GM18867 (cell line): ENCODE measurements around the gene HECTD4.
"Not testable (repeated sequence)": the region's sequence is repeated elsewhere in the genome, so short reads cannot be mapped to it uniquely, and the experiment has no call there.

ENCODE experiments used
- ATAC-seq: cut with Tn5 transposase; IDR thresholded peaks from one replicate; pipeline ENCODE4 v1.9.1; 2021; ENCODE audit warnings: mild to moderate bottlenecking, moderate library complexity; ENCODE audit not compliant: unreplicated experiment

HECTD4 gene

GRCh38 chr12:112130441-112130998 is 251.7 kb downstream of the HECTD4 start:
- peak; percentile 56 for ATAC-seq

- no peak for ATAC-seq
Measured at GRCh38 chr12:112126911-112127310, 255.3 kb downstream of the HECTD4 start.

GRCh38 chr12:112126000-112126438 is 256.2 kb downstream of the HECTD4 start:
- no peak for ATAC-seq

DNA sequence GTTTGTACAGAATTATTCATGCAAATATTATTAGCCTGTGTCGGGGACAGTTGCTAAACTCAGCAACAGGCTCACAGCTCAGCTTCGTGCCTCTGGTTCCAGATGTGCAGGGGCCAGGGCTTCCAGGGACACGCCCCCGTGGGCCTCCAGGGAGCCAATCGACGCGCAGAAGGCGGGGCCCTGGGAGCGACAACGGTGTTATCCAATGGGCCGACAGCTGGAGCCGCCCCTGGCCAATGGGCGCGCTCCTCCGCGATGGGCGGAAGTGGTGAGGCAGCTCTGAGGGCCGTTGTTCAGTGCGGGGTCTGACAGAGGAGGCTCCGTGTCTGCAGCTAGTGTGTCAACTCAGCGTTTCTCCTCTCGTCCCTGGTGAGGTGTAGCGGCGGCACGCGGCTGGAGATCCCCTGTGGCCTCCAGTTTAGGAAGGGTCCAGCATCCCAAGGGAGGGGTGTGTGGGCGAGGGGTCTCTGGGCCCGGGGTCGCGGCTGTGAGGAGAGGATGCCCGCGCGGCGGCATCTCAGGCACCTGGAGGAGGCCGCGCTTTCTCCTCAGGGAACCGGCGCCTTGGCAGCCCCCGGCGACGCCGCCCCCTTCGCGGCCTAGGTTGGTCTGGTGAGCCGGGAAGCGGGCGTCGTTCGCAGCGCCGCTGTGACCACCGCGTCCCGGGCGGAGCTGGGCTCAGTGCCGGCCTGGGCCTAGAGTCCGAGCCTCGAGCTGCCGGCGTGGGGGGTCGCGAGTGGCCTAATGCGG is 256.8 kb downstream of the HECTD4 start, which contains the start of gene TRAFD1:
TSS of gene TRAFD1 (plus strand) at position 311 of the 750 bp plus-strand sequence. CDS start 4,963 bp downstream, outside the sequence.
- peak; percentile 95 for ATAC-seq

- no peak for ATAC-seq
Measured at GRCh38 chr12:112124918-112125249, 257.3 kb downstream of the HECTD4 start.

- no peak for ATAC-seq
Measured at GRCh38 chr12:112122823-112123690, 259.2 kb downstream of the HECTD4 start.

- no peak for ATAC-seq
Measured at GRCh38 chr12:112121780-112122565, 260.3 kb downstream of the HECTD4 start.

DNA sequence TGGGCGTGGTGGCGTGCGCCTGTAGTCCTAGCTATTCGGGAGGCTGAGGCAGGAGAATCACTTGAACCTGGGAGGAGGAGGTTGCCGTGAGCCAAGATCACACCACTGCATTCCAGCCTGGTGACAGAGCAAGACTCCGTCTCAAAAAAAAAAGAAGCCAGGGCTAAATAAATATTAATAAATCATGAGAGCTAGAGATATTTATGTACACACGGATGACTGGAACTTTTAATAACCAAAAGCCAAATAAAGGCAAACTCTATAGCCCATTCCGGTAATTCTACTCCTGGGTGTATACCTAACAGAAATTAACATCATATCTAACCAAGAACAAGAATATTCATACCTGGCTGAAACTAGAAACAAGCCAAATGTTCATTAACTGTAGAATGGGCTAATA is 264.5 kb downstream of the HECTD4 start:
- no peak for ATAC-seq

DNA sequence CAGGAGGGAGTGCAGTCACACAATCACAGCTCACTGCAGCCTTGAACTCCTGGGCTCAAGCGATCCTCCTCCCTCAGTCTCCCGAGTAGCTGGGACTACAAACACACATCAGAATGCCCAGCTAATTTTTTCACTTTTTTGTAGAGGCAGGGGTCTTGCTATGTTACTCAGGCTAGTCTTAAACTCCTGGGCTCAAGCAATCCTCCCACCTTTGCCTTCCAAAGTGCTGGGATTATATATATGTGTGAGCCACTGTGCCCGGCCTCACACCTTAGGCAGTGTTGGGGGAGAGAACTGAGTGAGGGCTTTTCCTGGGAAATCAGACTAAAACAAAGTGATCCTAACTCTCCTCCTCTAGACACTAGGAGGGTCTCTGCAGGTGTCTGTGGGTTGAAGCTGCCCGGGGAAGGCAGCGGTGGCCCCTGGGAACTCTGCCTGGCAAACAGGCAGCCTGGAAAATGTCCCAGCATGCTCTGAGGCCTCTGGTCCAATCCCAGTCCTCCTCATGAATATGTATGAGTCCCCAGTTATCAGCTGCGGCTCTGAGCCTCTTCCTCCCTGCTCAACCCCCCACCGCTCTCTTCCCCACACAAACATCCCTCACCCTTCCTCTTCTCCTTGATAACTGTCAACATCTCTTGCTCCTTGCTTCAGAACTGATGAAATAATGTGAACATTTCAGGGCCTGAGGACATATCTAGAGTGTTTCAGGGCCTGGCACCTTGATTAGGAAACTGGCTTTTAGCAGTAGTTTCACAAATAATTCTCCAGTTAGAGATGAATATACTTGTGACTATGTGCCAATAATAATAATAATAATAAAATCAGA is 265.8 kb downstream of the HECTD4 start:
- no peak for ATAC-seq

DNA sequence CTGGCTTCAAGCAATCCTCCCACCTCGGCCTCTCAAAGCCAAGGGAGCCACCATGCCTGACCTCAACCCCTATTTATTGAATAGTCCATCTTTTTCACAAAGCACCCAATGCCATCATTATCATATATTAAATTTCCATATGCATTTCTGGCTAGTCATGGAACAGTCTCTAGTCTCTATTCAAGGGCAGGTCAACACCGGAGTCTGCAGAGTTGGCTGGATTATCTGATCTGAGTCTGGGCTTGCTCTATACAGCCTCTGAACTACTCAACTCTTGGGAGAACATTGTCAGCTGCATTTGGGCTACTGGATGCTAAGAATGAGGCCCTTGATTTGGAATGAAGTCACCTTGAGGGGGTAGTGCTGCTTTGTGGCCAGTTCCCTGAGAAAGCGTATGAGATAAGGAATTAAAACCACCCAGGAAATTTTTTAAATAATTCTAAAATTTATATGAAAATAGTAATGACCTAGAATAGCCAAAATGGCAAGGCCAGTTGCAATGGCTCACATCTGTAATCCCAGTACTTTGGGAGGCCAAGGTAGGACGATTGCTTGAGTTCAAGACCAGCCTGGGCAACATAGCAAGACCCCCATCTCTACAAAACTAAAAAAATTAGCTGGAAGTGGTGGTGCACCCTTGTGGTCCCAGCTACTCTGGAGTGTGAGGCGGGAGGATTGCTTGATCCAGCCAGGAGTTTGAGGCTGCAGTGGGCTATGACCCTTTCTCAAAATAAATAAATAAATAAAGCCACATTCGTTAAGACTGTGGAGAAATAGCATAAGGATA is 266.8 kb downstream of the HECTD4 start:
- no peak for ATAC-seq

DNA sequence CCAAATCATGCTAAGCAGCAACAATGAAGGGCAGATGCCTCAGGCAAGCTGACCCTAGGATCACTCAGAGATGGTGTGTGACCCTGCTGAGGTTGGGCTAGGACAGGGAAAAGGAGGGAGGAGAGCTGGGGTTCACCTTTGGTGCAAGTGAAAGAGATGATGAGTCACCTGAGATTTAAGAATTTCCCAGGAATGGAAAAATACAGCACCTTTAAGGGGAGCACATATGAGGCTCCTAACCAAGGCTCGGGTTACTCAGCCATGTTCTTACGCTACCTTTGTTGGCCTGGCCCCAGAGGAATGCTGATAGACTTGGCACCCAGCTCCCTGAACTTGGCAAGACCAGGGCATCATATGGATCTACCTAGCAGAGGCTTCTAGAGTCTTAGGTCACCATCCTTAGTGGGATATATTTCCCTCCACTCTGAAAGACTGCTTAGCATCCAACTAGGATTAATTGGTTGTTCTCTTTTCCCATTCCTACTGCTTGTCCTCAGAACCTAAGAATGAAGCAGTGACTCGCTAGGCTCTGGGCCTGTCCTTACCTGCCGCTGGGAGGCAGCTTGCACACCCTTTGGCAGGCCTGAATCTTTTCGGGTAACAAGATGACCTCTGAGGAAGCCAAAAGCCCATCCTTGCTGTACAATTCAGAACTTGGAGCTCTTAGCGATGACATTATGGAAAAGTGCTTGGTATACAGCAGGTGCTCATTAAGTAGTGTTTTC is 269.7 kb downstream of the HECTD4 start:
- no peak for ATAC-seq

DNA sequence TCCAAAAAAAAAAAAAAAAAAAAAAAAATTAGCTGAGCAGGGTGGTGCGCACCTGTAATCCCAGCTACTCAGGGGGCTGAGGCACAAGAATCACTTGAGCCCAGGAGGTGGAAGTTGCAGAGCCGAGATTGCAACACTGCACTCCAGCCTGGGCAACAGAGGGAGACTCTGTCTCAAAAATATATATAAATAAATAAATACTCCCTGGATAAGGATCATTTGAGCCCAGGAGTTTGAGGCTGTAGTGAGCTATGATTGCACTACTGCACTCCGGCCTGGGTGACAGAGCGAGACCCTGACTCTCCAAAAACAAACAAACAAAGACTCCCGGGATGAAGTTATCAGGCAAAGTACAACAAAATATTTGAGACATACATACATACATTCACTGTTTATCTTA is 270.3 kb downstream of the HECTD4 start:
- no peak for ATAC-seq

DNA sequence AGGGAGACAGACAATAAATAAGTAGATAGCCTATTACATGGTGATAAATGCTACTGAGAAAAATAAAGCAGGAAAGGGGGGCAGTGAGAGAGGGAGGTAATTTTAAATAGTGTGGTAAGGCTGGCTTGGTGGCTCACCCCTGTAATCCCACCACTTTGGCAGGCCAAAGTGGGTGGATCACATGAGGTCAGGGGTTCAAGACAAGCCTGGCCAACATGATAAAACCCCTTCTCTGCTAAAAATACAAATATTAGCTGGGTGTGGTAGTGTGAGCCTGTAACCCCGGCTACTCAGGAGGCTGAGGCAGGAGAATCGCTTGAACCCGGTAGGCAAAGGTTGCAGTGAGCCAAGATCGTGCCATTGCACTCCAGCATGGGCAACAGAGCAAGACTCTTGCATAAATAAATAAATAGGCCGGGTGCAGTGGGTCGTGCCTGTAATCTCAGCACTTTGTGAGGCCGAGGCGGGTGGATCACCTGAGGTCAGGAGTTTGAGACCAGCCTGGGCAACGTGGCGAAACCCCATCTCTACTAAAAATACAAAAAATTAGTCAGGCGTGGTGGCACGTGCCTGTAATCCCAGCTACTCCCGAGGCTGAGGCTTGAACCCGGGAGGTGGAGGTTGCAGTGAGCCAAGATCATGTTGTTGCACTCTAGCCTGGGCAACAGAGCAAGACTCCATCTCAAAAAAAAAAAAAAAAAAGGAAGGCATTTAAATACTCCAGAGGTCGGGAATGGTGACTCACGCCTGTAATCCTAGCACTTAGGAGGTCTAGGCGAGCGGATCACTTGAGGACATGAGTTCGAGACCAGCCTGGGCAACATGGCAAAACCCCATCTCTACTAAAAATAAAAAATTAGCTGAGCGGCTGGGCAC is 271.2 kb downstream of the HECTD4 start:
- not testable (repeated sequence) for ATAC-seq
